HS-5 (cell line): ENCODE results near the gene FOXD1.
"Not testable (repeated sequence)": the region's sequence is repeated elsewhere in the genome, so short reads cannot be mapped to it uniquely, and the experiment has no call there.

Experiments
- DNase-seq: peaks from one replicate; pipeline ENCODE4 v3.0.0-alpha.2; 2012; ENCODE audit warnings: low read depth

FOXD1 gene

DNA sequence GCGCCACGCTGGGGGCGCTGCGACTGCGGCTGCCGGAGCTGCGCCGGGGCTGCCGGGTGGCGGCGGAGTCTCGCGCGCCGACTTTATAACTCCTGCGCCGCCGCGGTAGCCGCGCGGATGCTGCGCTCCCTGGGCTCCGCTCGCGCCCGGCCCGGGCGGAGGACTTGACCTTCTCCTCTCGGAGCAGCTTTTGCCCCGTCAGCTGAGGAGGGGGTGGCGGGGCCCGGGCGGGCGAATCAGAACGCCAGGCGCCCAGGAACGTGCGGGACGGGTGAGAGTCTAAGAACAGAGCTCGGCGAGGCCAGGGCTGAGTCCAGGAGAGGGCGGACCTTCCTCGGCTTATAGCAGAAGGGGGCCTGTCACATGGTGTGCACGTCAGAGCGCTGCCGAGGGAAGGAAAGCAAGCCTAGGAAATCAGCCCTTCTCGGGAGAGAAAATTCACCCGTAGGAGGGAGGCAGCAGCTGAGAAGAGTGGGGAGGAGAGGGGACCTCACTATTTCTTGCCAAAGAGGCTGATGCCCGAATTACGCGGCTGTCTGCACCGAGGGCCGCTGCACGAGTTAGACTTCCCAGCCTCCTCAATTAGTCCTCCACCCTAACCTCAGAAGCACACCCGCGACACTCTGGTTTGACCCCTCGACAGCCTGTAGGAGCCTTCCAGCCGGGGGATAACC, at the start of gene FOXD1:
FOXD1 (minus strand) TSS at position 315 of the 674 bp plus-strand sequence. CDS start 415 bp downstream, outside the sequence.
- DNase-seq, result peak; percentile 90

DNA sequence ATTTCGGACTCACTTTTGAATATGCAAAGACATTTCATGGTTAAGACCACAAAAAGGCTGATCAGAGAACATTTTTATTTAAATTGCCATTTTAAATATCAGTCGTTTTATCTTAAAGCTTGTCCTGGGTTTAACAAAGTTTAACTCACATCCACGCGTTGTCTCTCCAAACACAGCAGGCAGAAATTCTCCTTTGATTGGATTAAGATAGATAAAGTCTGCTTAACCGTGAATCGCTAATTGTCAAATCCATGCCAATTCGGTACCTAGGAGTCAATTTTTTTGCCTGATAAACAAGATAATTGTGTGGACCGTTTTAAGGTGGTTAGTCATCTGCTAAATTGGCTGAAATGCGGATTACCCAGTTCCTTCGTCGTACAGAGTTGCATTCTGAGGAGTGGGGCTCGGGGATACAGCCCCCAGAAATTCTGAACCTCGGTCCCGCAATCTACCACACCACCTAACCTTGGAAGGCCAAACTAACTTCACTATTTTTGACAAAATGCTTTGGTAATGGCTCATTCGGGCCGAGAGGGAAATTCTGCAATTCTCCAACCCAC, 49.0 kb upstream of the FOXD1 start:
- no peak for DNase-seq

DNA sequence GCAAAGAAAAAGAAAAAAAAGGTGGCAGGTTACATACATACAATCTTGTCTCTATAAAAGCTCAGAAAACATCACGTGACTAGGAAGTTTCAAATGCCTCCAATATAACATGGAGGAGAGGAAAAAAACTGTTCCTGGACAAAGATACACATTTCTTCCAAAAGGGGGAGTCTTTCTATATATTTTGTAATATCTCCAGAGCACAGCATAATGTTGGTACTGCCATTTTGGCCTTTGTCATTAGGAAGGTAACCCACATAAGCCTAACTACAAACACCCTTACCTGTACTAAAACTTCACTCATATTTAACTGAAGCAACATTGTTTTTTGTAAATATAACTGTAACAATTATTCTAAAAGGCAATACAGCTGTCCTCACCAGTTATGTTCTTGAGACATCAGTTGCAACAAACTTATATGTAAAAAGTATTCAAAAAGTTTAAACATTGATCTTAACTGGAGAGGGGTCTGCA, 48.4 kb upstream of the FOXD1 start:
- DNase-seq, result peak; percentile 44

DNA sequence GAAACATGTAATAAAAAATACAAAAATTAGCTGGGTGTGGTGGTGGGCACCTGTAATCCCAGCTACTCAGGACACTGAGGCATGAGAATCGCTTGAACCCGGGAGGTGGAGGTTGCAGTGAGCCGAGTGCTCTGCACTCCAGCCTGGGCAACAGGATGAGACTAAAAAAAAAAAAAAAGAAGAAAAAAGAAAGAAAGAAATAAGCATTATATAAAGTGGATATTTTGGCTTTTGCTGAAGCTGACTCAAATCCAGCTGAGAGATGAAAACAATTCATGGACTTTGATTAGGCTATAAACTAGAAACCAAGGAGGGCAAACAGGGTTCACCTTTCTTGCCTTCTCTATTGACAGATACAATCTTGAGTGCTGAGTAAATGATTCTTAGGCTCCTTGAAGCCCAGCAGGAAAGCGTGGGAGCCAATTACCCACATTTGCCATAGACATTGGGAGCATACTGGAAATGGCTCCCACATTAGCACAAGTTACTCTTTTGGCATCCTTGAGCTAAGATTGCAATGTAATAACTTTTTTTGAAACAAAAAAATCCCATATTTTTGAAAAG, 47.3 kb upstream of the FOXD1 start:
- no peak for DNase-seq

DNA sequence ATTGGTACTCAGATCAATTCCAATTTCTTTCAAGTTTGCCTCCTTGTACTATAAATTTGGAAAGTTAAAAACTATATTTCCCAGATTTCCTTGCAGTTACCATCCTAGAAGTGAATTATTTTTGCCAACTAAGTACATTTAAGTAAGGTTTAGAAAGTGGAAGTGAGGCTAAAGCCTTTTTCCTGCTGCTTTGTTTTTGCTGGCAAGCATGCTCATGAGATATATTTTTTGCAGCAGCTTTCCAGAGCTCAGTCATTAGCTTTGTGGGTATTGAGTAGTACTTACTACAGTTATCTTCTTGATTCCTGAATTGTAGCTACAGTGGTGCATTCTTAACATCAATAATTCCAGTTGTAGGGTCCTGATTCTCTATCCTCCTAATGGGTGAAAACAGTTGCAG, 46.1 kb upstream of the FOXD1 start:
- DNase-seq, result no peak

DNA sequence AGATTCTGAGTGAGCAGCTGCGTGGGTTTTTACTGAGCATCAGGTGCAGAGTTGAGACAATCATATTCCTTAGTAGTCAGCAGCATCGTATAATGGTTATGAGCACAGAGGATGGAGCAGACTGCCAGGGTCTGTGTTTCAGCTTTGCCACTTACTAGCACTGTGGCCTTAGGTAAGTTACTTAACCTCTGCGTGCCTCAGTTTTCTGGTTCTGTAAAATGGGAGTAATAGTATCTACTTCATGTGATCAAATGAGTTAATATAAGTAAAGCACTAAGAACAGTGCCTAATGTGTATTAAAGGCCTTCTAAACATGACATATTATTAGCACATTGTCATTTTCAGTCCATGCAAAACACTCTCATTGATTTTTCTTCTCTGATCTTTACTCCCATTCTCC, 44.8 kb upstream of the FOXD1 start:
- no peak for DNase-seq

DNA sequence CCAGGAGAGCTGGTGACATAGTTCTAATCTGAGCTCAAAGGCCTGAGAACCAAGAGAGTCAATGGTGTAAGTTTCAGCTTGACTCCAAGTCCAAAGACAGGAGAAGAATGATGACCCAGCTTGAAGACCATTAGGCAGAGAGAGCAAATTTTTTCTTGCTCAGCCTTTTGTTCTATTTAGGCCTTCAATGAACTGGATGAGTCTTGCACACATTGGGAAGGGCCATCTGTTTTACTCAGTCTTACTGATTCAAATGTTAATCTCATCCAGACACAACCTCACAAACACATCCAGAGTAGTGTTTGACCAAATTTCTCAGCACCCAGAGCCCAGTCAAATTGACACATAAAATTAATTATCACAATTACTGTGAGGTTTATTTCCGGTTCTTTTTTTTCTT, 42.6 kb upstream of the FOXD1 start:
- DNase-seq, result no peak

DNA sequence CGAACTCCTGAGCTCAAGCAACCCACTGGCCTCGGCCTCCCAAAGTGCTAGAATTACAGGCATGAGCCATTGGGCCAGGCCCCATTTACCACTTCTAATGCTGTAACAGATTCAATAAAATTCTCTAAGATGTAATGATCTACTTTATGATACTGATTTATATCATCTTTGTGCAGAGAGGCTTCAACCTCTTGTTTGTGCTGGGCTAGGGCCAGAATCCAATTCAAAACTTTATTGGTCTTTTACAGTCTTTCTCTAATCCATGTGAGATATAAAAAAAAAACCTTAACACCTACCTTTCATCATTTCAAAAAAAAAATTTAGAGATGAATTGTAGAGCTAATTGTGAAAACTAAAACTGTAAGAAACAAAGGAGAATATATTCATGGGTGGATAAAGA, 41.5 kb upstream of the FOXD1 start:
- no peak for DNase-seq

DNA sequence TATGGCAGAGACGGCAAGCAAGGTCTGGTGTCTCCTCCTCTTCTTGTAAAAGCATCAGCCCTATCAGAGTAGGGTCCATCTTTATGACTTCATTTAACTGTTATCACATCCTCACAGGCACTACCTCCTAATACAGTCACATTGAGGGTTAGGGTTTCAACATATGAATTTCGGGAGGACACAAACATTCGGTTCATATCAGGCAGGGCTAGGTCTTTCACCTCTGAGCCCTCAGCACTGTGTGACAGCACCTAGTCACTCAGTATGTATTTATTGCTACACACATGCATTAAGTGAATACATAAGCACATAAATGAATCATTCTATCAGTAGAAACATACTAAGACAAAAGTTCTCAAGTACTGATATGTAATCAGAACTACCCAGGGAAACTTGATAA, 40.2 kb upstream of the FOXD1 start:
- DNase-seq, result no peak

DNA sequence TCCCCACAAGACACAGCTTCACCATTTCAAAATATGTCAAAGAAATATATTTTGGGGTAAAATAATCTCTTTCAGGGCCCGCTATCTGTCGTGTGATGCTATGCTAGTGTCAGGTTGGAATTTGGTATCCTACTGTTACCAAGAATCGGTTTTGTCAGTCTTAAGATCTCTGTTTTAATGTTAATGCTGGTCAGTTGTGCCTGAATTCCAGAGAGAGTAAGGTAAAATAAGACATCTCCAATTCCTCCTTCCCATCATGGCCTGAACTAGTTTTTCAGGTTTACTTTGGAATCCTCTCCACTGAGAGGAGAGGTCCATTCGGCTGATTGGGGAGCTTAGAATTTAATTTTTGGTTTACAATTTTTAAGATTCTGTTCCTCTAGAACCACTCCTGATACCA, 39.2 kb upstream of the FOXD1 start:
- DNase-seq, result no peak

DNA sequence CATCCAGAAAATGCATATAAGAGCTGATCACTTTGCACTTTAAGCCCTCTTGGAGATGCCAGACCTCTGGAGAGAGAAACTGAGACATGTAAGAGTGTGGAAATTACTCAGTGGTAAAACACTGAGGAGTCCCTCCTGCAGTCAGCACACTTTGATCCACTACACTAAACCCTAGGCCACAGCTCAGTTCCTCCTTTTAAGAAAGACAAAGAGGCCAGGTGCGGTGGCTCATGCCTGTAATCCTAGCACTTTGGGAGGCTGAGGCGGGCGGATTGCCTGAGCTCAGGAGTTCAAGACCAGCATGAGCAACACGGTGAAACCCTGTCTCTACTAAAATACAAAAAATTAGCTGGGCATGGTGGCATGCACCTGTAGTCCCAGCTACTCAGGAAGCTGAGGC, 38.7 kb upstream of the FOXD1 start:
- not testable (repeated sequence) for DNase-seq

DNA sequence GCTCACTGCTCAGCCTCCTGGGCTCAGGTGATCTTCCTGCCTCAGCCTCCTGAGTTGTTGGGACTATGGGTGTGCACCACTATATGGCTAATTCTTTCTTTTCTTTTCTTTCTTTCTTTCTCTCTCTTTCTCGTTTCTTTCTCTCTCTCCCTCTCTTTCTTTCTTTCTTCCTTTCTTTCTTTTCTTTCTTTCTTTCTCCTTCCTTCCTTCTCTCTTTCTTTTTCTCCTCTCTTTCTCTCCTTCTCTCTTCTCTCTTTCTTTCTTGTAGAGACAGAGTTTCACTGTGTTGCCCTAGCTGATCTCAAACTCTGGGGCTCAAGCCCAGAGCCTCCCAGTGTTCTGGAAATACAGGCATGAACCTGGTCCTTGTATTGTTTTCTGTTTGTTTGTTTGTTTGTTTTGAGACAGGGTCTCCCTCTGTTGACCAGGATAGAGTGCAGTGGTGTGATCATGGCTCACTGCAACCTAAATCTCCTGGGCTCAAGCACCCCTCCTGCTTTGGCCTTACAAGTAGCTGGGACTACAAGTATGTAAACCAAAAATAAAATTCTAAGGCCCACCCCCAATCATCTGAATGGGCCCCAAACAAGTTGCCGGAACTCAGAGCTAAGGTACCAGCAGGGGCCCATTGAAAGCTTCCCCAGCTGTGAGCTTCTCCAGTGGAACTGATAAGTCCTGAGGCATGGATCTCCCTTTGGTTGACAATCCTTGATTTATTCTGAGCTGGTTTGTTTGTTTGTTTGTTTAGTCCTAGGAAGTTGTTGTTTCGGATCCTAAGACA, 37.7 kb upstream of the FOXD1 start:
- DNase-seq, result no peak

DNA sequence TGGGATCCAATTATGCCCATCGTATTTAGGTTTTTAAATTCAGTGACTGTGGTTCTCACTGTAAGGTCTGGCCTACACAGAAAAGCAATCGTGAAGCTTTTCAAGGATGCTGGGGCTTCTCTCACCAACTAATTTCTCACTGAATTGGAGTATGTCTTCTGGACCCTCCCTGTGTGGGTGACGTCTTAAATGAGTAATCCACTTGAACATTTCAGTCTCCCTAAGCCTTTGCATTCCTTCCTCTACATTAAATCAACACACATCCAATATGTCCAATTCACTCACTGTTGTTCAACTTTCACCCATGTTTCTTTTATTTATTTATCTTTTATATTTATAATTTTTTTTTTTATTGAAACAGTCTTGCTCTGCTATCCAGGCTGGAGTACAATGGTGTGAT, 37.1 kb upstream of the FOXD1 start:
- DNase-seq, result no peak

DNA sequence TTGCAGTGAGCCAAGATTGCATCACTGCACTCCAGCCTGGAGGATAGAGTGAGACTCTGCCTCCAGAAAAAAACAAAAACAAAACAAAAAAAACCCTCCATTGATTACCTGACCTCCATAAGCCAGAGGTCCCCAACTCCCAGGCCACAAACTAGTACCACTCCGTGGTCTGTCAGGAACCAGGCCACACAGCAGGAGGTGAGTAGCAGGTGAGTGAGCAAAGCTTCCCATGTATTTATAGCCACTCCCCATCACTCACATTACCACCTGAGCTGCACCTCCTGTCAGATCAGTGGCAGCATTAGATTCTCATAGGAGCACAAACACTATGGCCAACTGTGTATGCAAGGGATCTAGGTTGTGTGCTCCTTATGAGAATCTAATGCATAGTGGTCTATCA, 35.9 kb upstream of the FOXD1 start:
- no peak for DNase-seq

DNA sequence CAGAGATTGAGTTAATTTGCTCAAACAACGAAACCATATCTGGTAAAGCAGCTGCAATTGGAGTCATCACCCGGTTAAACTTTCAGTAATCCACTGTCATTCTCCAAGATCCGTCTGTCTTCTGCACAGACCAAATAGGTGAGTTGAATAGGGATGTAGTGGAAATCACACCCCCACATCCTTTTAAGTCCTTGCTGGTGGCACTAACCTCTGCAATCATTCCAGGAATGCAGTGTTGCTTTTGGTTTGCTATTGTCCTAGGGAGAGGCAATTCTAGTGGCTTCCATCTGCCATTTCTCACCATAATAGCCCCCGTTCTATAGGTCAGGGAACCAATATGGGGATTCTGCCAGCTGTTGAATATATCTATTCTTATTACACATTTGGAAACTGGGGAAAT, 35.1 kb upstream of the FOXD1 start:
- no peak for DNase-seq

DNA sequence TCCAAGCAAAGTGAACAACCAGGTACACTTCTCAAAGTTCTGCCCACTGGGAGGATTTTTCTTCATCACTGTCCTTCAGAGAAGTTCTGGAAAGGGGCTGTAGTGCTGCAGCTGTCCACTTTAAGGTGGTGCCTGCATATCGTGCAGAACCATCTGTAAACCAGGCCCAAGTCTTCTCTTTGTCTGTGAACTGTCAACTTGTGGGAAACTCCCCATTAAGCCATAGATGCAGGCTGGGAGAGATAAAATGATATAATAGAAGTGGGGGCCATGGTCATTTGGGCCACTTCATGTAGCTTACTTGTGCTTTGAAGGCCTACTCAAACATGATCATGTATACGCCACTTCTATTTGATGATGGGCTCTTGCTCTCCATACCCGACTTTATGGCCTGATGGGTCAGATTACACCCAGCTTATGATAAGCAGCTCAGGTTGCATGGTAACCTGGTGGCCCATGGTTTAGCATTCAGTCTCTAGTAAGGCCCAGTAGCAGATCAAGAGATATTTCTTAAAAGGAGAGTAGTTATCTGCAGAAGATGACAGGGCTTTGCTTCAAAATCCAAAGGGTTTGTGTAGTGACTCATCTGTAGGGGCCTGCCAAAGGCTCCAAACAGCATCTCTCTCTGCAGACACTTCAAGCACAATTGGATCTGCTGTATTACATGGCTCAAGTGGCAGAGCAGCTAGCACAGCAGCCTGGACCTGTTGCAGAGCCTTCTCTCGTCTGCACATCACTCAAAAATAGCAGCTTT, 34.0 kb upstream of the FOXD1 start:
- no peak for DNase-seq

DNA sequence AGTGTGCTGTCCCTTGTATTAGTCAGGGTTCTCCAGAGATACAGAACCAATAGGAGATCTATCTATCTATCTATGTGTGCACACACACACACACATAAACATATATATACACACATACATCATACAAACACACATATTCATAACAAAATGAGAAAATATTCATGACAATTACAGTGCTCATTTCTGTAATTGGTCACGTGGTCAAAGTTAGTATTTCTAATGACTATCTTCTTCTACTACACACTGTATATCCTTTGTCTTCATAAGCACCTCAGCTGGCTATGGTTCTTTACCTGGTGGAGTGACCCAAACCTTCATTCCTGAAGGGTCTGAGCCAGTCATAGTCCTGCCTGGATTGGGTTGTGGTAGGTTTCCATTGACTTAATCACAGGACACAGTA, 31.9 kb upstream of the FOXD1 start:
- no peak for DNase-seq

DNA sequence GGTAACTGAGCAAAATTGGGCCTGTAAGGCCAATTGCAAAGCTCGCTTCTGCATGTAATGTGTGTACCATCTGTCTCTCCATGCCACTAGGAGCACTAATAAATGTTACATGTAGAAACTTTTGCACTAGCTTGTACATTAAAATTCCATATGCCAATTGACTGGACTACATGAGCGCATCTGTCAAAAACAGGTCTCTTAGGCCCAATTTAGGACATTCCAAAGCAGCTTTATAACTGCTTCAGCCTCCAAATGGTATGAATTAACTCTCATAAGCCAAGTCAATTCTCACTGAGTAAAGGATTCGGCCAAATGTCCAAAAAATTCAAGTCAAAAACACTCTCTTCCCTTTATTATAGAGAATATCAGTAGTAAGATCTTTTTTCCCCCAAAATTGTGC, 23.5 kb upstream of the FOXD1 start:
- DNase-seq, result no peak

DNA sequence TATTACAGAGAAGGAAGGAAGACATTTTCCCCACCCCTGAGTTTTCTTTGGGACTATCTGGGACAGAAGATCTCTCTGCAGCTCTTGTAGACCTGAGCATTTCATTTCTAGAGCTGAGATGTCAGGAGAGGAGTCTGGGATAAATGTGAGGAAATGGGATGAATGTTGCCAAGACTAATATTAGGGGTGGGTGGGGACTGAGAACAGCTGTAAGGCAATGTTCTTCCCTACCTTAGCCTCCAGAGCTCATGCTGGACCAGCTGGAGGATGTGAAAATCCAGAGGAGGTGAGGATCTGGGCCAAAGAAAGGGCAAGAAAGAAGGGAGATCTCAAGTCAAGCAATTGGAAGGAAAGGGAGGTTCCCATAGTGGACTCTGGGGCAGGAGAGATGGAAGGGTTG, 23.1 kb upstream of the FOXD1 start:
- DNase-seq, result no peak

DNA sequence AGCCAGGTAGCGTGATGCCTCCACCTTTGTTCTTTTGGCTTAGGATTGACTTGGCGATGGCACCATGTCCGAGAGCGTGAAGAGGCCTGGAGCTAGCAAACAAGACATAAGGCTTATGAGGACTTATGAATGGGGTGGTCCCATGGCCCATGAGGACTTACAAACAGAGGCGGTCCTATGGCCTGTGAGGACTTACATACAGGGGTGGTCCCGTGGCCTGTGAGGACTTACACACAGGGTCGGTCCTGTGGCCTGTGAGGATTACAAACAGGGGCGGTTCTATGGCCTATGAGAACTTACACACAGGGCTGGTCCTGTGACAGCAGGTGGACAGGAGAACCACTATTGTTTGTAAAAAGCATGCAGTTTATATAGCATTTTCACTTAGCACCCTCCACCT, 21.3 kb upstream of the FOXD1 start:
- no peak for DNase-seq

DNA sequence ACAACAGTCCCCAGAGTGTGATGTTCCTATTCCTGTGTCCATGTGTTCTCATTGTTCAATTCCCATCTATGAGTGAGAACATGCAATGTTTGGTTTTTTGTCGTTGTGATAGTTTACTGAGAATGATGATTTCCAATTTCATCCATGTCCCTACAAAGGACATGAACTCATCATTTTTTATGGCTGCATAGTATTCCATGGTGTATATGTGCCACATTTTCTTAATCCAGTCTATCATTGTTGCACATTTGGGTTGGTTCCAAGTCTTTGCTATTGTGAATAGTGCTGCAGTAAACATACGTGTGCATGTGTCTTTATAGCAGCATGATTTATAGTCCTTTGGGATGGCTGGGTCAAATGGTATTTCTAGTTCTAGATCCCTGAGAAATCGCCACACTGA, 20.1 kb upstream of the FOXD1 start:
- DNase-seq, result not testable (repeated sequence)

DNA sequence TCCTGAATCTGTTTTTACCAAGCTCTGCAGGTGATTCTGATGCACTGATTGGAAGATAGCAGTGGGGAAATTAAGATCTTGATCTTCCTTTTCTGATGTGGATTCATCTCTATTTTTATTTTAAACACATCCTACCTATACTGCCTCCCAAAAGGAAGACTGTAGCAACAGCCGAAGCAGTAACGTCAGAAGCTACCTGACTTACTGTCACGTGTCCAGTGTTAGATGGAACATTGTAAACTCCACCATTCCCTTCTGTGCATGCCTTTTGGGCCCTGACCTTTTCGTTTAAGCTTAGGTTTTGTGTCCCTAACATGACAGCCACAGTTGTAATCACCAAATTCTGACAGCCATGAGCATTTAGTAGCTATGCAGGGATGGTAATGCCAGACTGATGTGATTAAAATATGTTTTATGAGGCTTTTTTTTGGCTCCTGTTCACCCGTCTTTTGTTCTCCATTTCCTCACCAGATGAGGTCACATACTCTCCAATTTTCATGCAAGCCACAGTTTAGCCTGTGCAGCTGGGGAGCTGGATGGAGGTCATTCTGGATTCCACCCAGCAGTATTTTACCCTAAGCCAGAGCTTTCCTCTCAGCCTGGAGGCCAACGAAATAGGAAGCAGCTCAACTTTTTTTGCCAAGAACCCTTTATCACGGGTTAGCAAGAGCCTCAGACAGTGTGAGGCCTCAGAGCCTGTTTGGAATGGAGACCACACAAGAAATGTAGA, 15.6 kb upstream of the FOXD1 start:
- DNase-seq, result no peak
